ENCODE results near the gene TRAF3IP3. TPM values are rescaled to one million over a fixed set of nuclear protein-coding genes. Genes with fewer than 3 reads are reported as not detected.

The TRAF3IP3 gene
- total and polyA plus RNA-seq, 2 of the 13 experiments (the other 11 are each of a cell fraction or from before 2014, with no cell fraction given): not detected

DNA sequence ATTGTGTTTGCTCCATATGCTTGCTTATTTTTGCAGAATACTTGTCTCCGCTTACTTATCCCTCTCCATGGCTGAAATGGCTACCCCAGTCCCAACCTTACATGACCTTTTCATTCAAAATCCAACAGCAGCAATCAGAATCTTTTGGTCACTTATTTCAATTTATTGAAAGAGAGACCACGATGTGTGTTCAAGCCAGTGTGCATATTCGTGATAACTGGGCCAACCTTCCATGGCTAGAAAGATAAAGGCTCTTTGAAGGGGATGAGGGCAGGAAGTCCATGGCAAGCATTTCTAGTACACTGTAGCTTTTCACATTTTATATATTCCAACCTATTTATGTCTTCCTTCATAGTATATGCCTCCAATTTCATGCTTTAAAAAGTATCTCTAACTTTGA, 28.1 kb upstream of the TRAF3IP3 start:
- no peak for DNase-seq (ENCODE audit: low spot score)
- no peaks in the 10 kb centered on the region for H3K27me3 ChIP-seq (ENCODE audit: control insufficient read depth in 1 of 2, insufficient read depth in 2 of 2, low read length in 2 of 2)
- ATAC-seq: no peak
- intact Hi-C loops (cut with micrococcal nuclease; ENCODE audit: unreplicated experiment): no loop called here
- H2AFZ ChIP-seq (ENCODE audit: low read length): no peak overlapping the region
- H3K79me2 ChIP-seq (ENCODE audit: insufficient read depth, low read length): no peaks in the 10 kb centered on the region
- no peak for FAIRE-seq
- H3K27ac ChIP-seq (ENCODE audit: extremely low read length, insufficient read depth, low read length): no peak overlapping the region
- H3K4me1 ChIP-seq (ENCODE audit: insufficient read depth, low read length): no peaks in the 10 kb centered on the region
- no peak overlapping the region for H3K4me3 ChIP-seq (replicated peaks in 1 of 3; ENCODE audit: insufficient read depth in 1 of 3, low read depth in 2 of 3, low read length in 3 of 3)
- BruUV-seq (replicated peaks): no TSS peak
- H3K9me3 ChIP-seq (ENCODE audit: low read length): no peaks in the 10 kb centered on the region
- in situ Hi-C loops (cut with HindIII; ENCODE audit: extremely low pct_ligation_motif_present, low pct_unique_long_range_greater_than_20kb): no loop called here
- no peak overlapping the region for H3K9ac ChIP-seq (ENCODE audit: insufficient read depth, low read depth, low read length)
- H3K4me2 ChIP-seq (ENCODE audit: low read depth, low read length): no peak overlapping the region
- WGBS (ENCODE audit: low lambda C conversion rate): 19% methylated on average over 3 of the region's 3 CpGs
- H3K36me3 ChIP-seq (replicated peaks in 1 of 2; ENCODE audit: control insufficient read depth in 1 of 2, insufficient read depth in 2 of 2, low read length in 2 of 2): no peaks in the 10 kb centered on the region
- TF ChIP-seq ISX (CRISPR knock-in tag; conservative IDR thresholded peaks at IDR 0.05): no peak
- TF ChIP-seq ZNF460 (CRISPR knock-in tag; IDR thresholded peaks at IDR 0.05; ENCODE audit: borderline replicate concordance): no peak
- TF ChIP-seq CEBPZ (IDR thresholded peaks at IDR 0.05; ENCODE audit: low read length): no peak
- TF ChIP-seq ZNF567 (CRISPR knock-in tag; IDR thresholded peaks at IDR 0.05; ENCODE audit: borderline replicate concordance): no peak
- TF ChIP-seq ZNF343 (CRISPR knock-in tag; IDR thresholded peaks at IDR 0.05): no peak
- TF ChIP-seq EZH2 (conservative IDR thresholded peaks at IDR 0.05; ENCODE audit: low read depth, low read length): no peak
- TF ChIP-seq TRIM24 (CRISPR knock-in tag; IDR thresholded peaks at IDR 0.05): no peak
- no peak for TF ChIP-seq FOXM1 (CRISPR knock-in tag; IDR thresholded peaks at IDR 0.05)
- ChIA-PET POLR2A (no interaction called here), CTCF (ENCODE audit: low intra/inter-chr PET ratio, low total read pairs) (no interaction called here)
- no peaks in the 10 kb centered on the region for H4K20me1 ChIP-seq (ENCODE audit: insufficient read depth, low read length)

Data from HepG2 (cell line).